HCT116 (cell line): ENCODE data around the gene LSMEM2.

ENCODE experiments used
- ATF3 ChIP-seq: IDR thresholded peaks from 2 replicates; pipeline ENCODE4 v1.6.1; 2012
- CTCF ChIP-seq, 3 experiments: fragments of 200-600 bp in 1 of 3; sonication (generic) in 1 of 3; IDR thresholded peaks in 2 of 3; conservative IDR thresholded peaks in 1 of 3; 2 replicates each; pipeline ENCODE4 v1.5.1; 2012 to 2017; ENCODE audit warnings: low read depth in 2 of 3, low read length in 2 of 3, antibody characterized with exemption in 1 of 3, borderline replicate concordance in 1 of 3, control low read depth in 1 of 3, mild to moderate bottlenecking in 1 of 3, mixed read lengths in 1 of 3, mixed run types in 1 of 3, moderate library complexity in 1 of 3; ENCODE audit not compliant: insufficient read depth in 1 of 3
- EGR1 ChIP-seq: IDR thresholded peaks from 2 replicates; pipeline ENCODE4 v1.6.1; 2012; ENCODE audit warnings: low read depth
- EZH2 ChIP-seq: fragments of 200-600 bp; sonication (generic); IDR thresholded peaks from 2 replicates; pipeline ENCODE4 v1.6.1; 2017; ENCODE audit warnings: antibody characterized with exemption, mixed run types
- FOSL1 ChIP-seq: IDR thresholded peaks from 2 replicates; pipeline ENCODE4 v1.6.1; 2012; ENCODE audit warnings: low read depth
- JUND ChIP-seq: IDR thresholded peaks from 2 replicates; pipeline ENCODE4 v1.6.1; 2012
- MAX ChIP-seq: IDR thresholded peaks from 2 replicates; pipeline ENCODE4 v1.6.1; 2012
- POLR2A ChIP-seq: IDR thresholded peaks from 2 replicates; pipeline ENCODE4 v1.7.0; 2011; ENCODE audit warnings: borderline replicate concordance; ENCODE audit not compliant: insufficient read depth, insufficient read length; ENCODE audit errors: extremely low read depth
- POLR2AphosphoS5 ChIP-seq: IDR thresholded peaks from 2 replicates; pipeline ENCODE4 v1.6.1; 2011; ENCODE audit warnings: mild to moderate bottlenecking, low read depth, low read length, moderate library complexity
- RAD21 ChIP-seq: IDR thresholded peaks from 2 replicates; pipeline ENCODE4 v1.6.1; 2012; ENCODE audit warnings: low read depth, mild to moderate bottlenecking

GRCh38 chr3:50255251-50255615 lies 23.7 kb upstream of the LSMEM2 start:
- TF ChIP-seq ATF3 (no peak), POLR2AphosphoS5 (no peak), CTCF (IDR thresholded peaks at IDR 0.05 in 2 of 3, conservative IDR thresholded peaks at IDR 0.05 in 1 of 3; ENCODE audit: borderline replicate concordance in 1 of 3, insufficient read depth in 1 of 3, low read depth in 2 of 3, low read length in 2 of 3) (no peak), FOSL1 (no peak), RAD21 (no peak), EGR1 (no peak), JUND (no peak), POLR2A (no peak), EZH2 (no peak), MAX (no peak)
